GM18907 (cell line): ENCODE results near the gene JPH3.

ENCODE experiments used
- ATAC-seq: cut with Tn5 transposase; IDR thresholded peaks from one replicate; pipeline ENCODE4 v1.9.1; 2021; ENCODE audit warnings: mild to moderate bottlenecking, moderate library complexity; ENCODE audit not compliant: unreplicated experiment

JPH3 gene

GRCh38 chr16:87692176-87692575, 89.9 kb downstream of the JPH3 start:
- ATAC-seq: no peak

GRCh38 chr16:87692756-87693155, 90.4 kb downstream of the JPH3 start:
- no peak for ATAC-seq

GRCh38 chr16:87693827-87694226, 91.5 kb downstream of the JPH3 start:
- no peak for ATAC-seq

- no peak for ATAC-seq
These were observed 92.3 kb downstream of the JPH3 start for GRCh38 chr16:87694441-87695125.

GRCh38 chr16:87695534-87695933, 93.2 kb downstream of the JPH3 start:
- ATAC-seq: no peak

- ATAC-seq: no peak
These were observed 94.4 kb downstream of the JPH3 start for GRCh38 chr16:87696726-87697125.

GRCh38 chr16:87697256-87697655, 94.9 kb downstream of the JPH3 start:
- no peak for ATAC-seq

GRCh38 chr16:87697792-87698191, 95.5 kb downstream of the JPH3 start:
- no peak for ATAC-seq

GRCh38 chr16:87698241-87698640, 95.9 kb downstream of the JPH3 start:
- ATAC-seq: no peak

GRCh38 chr16:87698676-87699199, 96.4 kb downstream of the JPH3 start:
- ATAC-seq: no peak

- no peak for ATAC-seq
These were observed 98.2 kb downstream of the JPH3 start for GRCh38 chr16:87700406-87701077.

GRCh38 chr16:87701078-87701460, 98.8 kb downstream of the JPH3 start:
- ATAC-seq: peak; percentile 2

GRCh38 chr16:87701505-87701921, 99.2 kb downstream of the JPH3 start:
- peak; percentile 27 for ATAC-seq

- ATAC-seq: peak; percentile 54
These were observed 100.1 kb downstream of the JPH3 start for GRCh38 chr16:87702325-87702811.

GRCh38 chr16:87703071-87703470, 100.8 kb downstream of the JPH3 start:
- ATAC-seq: no peak

GRCh38 chr16:87703835-87704375, 101.6 kb downstream of the JPH3 start:
- no peak for ATAC-seq

GRCh38 chr16:87704754-87705353, 102.5 kb downstream of the JPH3 start:
- no peak for ATAC-seq

GRCh38 chr16:87705771-87706277, 103.5 kb downstream of the JPH3 start:
- no peak for ATAC-seq

GRCh38 chr16:87706278-87707000, 104.1 kb downstream of the JPH3 start:
- ATAC-seq: no peak

- no peak for ATAC-seq
These were observed 104.8 kb downstream of the JPH3 start for GRCh38 chr16:87707097-87707496.
